ENCODE measurements around the gene ANXA9. TPM values are rescaled to one million over a fixed set of nuclear protein-coding genes. Genes with fewer than 3 reads are reported as not detected.

The ANXA9 gene
- total RNA-seq, 1 experiment from 2014 or later: 2.7 TPM

DNA sequence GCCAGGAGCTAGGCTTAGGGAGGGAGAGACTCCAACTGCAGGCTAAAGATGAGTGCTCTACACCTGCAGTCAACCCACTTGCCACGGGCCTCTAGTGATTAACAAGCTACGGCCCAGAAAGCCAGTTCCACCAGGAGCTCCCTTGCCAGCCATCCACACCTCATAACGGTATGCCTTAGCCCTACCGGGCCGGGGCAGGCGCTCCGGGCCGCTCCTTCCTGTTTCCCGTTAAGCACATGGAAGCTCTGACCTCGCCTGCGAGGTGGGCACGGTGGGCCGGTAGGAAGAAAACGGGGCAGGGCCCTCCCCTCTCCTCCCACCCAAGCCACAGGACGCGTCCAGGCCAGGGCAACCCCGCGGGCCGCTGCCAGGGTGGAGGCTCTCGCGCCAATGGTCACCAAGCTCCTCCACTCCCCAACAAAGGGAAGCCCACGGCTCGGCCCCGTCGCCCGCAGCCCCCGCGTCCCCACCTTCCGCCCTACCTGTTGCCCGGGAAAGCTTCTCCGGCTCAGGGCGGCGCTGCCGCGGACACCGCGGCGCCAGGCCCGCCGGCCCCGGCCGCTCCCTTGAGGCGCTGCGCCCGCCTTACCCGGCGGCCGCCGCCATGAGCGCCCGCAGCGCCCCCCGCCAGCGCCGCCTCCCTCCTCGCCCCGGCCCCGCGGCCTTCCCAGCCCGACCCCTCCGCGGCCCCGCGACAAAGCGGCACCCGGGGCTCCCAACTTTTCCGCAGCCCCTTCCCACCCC lies 8.1 kb upstream of the ANXA9 start:
- Histone ChIP-seq H3K9me2 (ENCODE audit: insufficient read depth) (no peaks in the 10 kb centered on the region), H3K4me3 (replicated peaks in 1 of 2; ENCODE audit: low read depth in 1 of 2, low read length in 2 of 2) (peak overlapping the region; percentile 84), H3K4me2 (ENCODE audit: low read length) (peak overlapping the region; percentile 89), H3K4me1 (ENCODE audit: control insufficient read depth in 1 of 2, insufficient read depth in 2 of 2, low read length in 2 of 2) (peaks cover 50 to 69% of the 10 kb centered on the region in 2 experiments), H3K9ac (ENCODE audit: low read length) (peak overlapping the region; percentile 92), H3K27me3 (ENCODE audit: insufficient read depth, low read length) (no peaks in the 10 kb centered on the region), H3K9me3 (ENCODE audit: control insufficient read depth in 1 of 2, insufficient read depth in 1 of 2, low read depth in 1 of 2, low read length in 2 of 2) (no peaks in the 10 kb centered on the region), H2AFZ (ENCODE audit: low read depth, low read length, poor library complexity, severe bottlenecking) (no peak overlapping the region), H4K20me1 (ENCODE audit: insufficient read depth) (0 out of 2 replicates have a peak, but pooled peaks cover 4% of the 10 kb centered on the region), H3K27ac (ENCODE audit: low read depth, low read length) (peak overlapping the region; percentile 79), H3K36me3 (ENCODE audit: control insufficient read depth in 1 of 2, insufficient read depth in 2 of 2, low read length in 2 of 2) (peaks cover 0 to 1% of the 10 kb centered on the region in 2 experiments; a peak in 1 of 4 replicates), H3K79me2 (ENCODE audit: insufficient read depth, low read length) (peaks cover 52% of the 10 kb centered on the region)
- intact Hi-C loops (cut with micrococcal nuclease): no loop called here
- ChIA-PET POLR2A (interaction anchor here (1.6 kb wide), 1 partner anchor 345 kb away, joined by 4 read pairs; the partner anchor contains the start of gene ENSA), RAD21 (ENCODE audit: low non-redundant PET in 1 of 2, low total read pairs in 2 of 2, uncharacterized antibody in 2 of 2, unreplicated experiment in 2 of 2) (no interaction called here), CTCF (no interaction called here)
- BruUV-seq (replicated peaks): no TSS peak
- TF ChIP-seq SIN3A (IDR thresholded peaks at IDR 0.05; ENCODE audit: low read depth): no peak
- peak; percentile 40 for TF ChIP-seq YY1 (IDR thresholded peaks at IDR 0.05; ENCODE audit: extremely low read depth, insufficient replicate concordance, low read depth, low read length)
- no peak for TF ChIP-seq SRF (IDR thresholded peaks at IDR 0.05; ENCODE audit: low read depth)
- TF ChIP-seq ZFX (IDR thresholded peaks at IDR 0.05): peak; percentile 93
- ATAC-seq: peak; percentile 29
- no peak for DNase-seq (ENCODE audit: low read depth, low spot score)

DNA sequence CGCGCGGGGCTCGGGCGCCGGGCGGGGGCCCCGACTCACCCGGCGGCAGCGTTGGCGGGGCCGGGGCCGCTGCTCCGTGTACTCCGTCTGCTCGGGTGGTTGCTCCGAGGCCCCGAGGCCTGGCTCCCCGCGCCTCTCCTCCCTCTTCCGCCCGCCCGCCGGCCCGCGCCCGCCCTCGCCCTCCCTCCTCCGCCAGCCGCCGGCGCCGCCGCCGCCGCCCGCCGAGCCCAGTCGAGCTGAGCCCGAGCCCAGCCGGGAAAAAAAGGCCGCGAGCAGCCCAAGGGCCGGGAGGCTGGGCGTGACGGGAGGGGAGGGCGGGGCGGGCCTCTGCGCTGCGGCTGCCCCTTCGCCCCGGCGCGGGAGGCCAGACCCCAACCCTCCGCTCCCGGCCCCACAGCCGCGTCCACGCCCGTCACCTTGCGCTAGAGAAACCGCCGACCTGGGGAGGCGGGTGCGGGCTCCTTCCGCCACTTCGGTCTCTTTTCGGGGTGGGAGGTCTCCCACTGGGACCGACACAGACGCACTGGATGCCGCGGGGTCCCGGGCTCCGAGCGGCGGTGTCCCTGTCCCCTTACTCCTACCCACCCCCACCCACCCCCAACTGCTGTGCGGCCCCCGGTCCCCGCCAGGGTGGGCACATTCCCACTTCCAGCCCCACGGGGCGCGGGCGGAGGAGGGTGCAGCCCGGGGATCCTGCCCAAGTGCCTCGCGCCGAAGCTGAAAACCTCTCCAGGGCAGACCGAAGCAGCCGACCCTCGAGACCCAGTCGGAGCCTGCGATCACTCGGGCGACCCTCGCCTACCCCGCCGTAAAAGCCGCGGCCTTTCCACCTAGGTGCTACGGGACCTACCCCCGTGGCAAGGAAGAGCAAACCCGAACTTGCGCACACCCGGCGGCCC lies 7.3 kb upstream of the ANXA9 start, which contains the start of gene CERS2:
Gene CERS2, minus strand, starts transcription at position 256 of the 899 bp plus-strand sequence. CDS start 5,745 bp downstream, outside the sequence.
- Histone ChIP-seq H3K79me2 (ENCODE audit: insufficient read depth, low read length) (peaks cover 44% of the 10 kb centered on the region), H3K9me3 (ENCODE audit: control insufficient read depth in 1 of 2, insufficient read depth in 1 of 2, low read depth in 1 of 2, low read length in 2 of 2) (no peaks in the 10 kb centered on the region), H3K9ac (ENCODE audit: low read length) (peak within 1 kb of the TSS; percentile 92), H3K9me2 (ENCODE audit: insufficient read depth) (no peaks in the 10 kb centered on the region), H4K20me1 (ENCODE audit: insufficient read depth) (0 out of 2 replicates have a peak, but pooled peaks cover 4% of the 10 kb centered on the region), H3K4me1 (ENCODE audit: control insufficient read depth in 1 of 2, insufficient read depth in 2 of 2, low read length in 2 of 2) (peaks cover 57 to 77% of the 10 kb centered on the region in 2 experiments), H3K27me3 (ENCODE audit: insufficient read depth, low read length) (no peaks in the 10 kb centered on the region), H2AFZ (ENCODE audit: low read depth, low read length, poor library complexity, severe bottlenecking) (no peak within 1 kb of the TSS), H3K4me2 (ENCODE audit: low read length) (peak within 1 kb of the TSS; percentile 89), H3K4me3 (replicated peaks in 1 of 2; ENCODE audit: low read depth in 1 of 2, low read length in 2 of 2) (peak within 1 kb of the TSS; percentile 84), H3K27ac (ENCODE audit: low read depth, low read length) (peak within 1 kb of the TSS; percentile 79), H3K36me3 (ENCODE audit: control insufficient read depth in 1 of 2, insufficient read depth in 2 of 2, low read length in 2 of 2) (no peaks in the 10 kb centered on the region)
- peak; percentile 88 for TF ChIP-seq ZFX (IDR thresholded peaks at IDR 0.05)
- peak; percentile 50 for TF ChIP-seq YY1 (IDR thresholded peaks at IDR 0.05; ENCODE audit: extremely low read depth, insufficient replicate concordance, low read depth, low read length)
- TF ChIP-seq POLR2AphosphoS5 (IDR thresholded peaks at IDR 0.05; ENCODE audit: low read depth, low read length): peak; percentile 67
- TF ChIP-seq CBX3 (IDR thresholded peaks at IDR 0.05; ENCODE audit: low read depth): no peak
- ChIA-PET RAD21 (ENCODE audit: low non-redundant PET in 1 of 2, low total read pairs in 2 of 2, uncharacterized antibody in 2 of 2, unreplicated experiment in 2 of 2) (no interaction called here), CTCF (no interaction called here), POLR2A (interaction anchor here (0.9 to 1.6 kb wide), 3 partner anchors 11 to 345 kb away, joined by 3 to 7 read pairs (median 4); partner anchors contain the start of genes ENSA and MINDY1)
- ATAC-seq (peak; percentile 50), DNase-seq (ENCODE audit: low read depth, low spot score) (no peak)
- intact Hi-C loops (cut with micrococcal nuclease): loop anchor here (5.0 kb wide), 4 partner anchors 48 to 718 kb away; partner anchors contain the start of genes CA14, MCL1 and SETDB1
- BruUV-seq (replicated peaks): no TSS peak
